HCT116 (cell line): Measurements from ENCODE around the gene GRK1.

Experiments used
- POLR2A ChIP-seq: IDR thresholded peaks from 2 replicates; pipeline ENCODE4 v1.7.0; 2011; ENCODE audit warnings: borderline replicate concordance; ENCODE audit not compliant: insufficient read depth, insufficient read length; ENCODE audit errors: extremely low read depth
- TF ChIP-seq, protein P1 (sequence below), 3 experiments: fragments of 200-600 bp in 1 of 3; sonication (generic) in 1 of 3; IDR thresholded peaks in 2 of 3; conservative IDR thresholded peaks in 1 of 3; 2 replicates each; pipeline ENCODE4 v1.5.1; 2012 to 2017; ENCODE audit warnings: low read depth in 2 of 3, low read length in 2 of 3, antibody characterized with exemption in 1 of 3, borderline replicate concordance in 1 of 3, control low read depth in 1 of 3, mild to moderate bottlenecking in 1 of 3, mixed read lengths in 1 of 3, mixed run types in 1 of 3, moderate library complexity in 1 of 3; ENCODE audit not compliant: insufficient read depth in 1 of 3

DNA sequence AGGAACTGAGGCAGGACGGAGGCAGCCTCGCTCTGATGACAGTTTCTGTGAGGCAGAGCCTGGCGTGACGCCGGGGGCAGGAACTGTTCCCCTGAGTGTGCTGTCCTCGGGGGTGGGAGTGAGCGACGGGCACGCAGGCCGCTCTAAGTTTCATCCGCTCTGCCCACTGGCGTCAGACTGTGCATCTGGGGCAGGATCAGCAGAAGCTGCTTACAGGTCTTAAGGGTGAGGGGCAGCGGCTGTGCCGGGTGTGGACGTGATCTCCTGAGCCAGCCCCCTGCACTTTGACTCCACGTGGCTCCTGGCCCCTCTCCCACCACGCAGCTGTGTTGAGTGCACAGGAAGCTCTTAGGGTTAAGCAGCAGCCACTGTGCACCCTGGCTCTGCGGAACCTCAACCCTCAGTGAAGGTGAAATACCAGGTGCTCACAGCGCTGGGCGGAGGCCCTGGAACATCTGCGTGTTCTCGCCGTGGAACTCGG, 1.5 kb downstream of the GRK1 start:
- TF ChIP-seq, protein P1, sequence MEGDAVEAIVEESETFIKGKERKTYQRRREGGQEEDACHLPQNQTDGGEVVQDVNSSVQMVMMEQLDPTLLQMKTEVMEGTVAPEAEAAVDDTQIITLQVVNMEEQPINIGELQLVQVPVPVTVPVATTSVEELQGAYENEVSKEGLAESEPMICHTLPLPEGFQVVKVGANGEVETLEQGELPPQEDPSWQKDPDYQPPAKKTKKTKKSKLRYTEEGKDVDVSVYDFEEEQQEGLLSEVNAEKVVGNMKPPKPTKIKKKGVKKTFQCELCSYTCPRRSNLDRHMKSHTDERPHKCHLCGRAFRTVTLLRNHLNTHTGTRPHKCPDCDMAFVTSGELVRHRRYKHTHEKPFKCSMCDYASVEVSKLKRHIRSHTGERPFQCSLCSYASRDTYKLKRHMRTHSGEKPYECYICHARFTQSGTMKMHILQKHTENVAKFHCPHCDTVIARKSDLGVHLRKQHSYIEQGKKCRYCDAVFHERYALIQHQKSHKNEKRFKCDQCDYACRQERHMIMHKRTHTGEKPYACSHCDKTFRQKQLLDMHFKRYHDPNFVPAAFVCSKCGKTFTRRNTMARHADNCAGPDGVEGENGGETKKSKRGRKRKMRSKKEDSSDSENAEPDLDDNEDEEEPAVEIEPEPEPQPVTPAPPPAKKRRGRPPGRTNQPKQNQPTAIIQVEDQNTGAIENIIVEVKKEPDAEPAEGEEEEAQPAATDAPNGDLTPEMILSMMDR (IDR thresholded peaks at IDR 0.05 in 2 of 3, conservative IDR thresholded peaks at IDR 0.05 in 1 of 3; ENCODE audit: borderline replicate concordance in 1 of 3, insufficient read depth in 1 of 3, low read depth in 2 of 3, low read length in 2 of 3) = no peak
- no peak for TF ChIP-seq POLR2A
